ENCODE measurements around the gene ARL14EPL.

GRCh38 chr5:116075191-116075831, 43.0 kb downstream of the ARL14EPL start:
- TF ChIP-seq CTCF (IDR thresholded peaks at IDR 0.05) (no peak), POLR2A (IDR thresholded peaks at IDR 0.05) (no peak)
